ENCODE data around the gene CDKAL1.

The CDKAL1 gene

GRCh38 chr6:21131406-21131805, 597.1 kb downstream of the CDKAL1 start:
- no peak for DNase-seq (ENCODE audit: low read depth in 2 of 3, low spot score in 1 of 3)

- DNase-seq (ENCODE audit: low read depth in 2 of 3, low spot score in 1 of 3), result no peak
These were observed 598.2 kb downstream of the CDKAL1 start for GRCh38 chr6:21132446-21132845.

- DNase-seq (ENCODE audit: low read depth in 2 of 3, low spot score in 1 of 3), result no peak
These were observed 598.9 kb downstream of the CDKAL1 start for GRCh38 chr6:21132856-21133838.

- no peak for DNase-seq (ENCODE audit: low read depth in 2 of 3, low spot score in 1 of 3)
These were observed 599.6 kb downstream of the CDKAL1 start for GRCh38 chr6:21133901-21134300.

- DNase-seq (ENCODE audit: low read depth in 2 of 3, low spot score in 1 of 3), result no peak
These were observed 600.1 kb downstream of the CDKAL1 start for GRCh38 chr6:21134356-21134755.

GRCh38 chr6:21135484-21136013, 601.3 kb downstream of the CDKAL1 start:
- DNase-seq (ENCODE audit: low read depth in 2 of 3, low spot score in 1 of 3), result no peak

GRCh38 chr6:21137700-21138335, 603.6 kb downstream of the CDKAL1 start:
- DNase-seq (ENCODE audit: low read depth in 2 of 3, low spot score in 1 of 3), result no peak

- DNase-seq (ENCODE audit: low read depth in 2 of 3, low spot score in 1 of 3), result no peak
These were observed 604.2 kb downstream of the CDKAL1 start for GRCh38 chr6:21138336-21139069.

- no peak for DNase-seq (ENCODE audit: low read depth in 2 of 3, low spot score in 1 of 3)
These were observed 606.7 kb downstream of the CDKAL1 start for GRCh38 chr6:21140966-21141365.

- DNase-seq (ENCODE audit: low read depth in 2 of 3, low spot score in 1 of 3), result no peak
These were observed 607.5 kb downstream of the CDKAL1 start for GRCh38 chr6:21141616-21142303.

GRCh38 chr6:21142741-21143140, 608.5 kb downstream of the CDKAL1 start:
- DNase-seq (ENCODE audit: low read depth in 2 of 3, low spot score in 1 of 3), result no peak

- DNase-seq (ENCODE audit: low read depth in 2 of 3, low spot score in 1 of 3), result no peak
These were observed 609.4 kb downstream of the CDKAL1 start for GRCh38 chr6:21143645-21144044.

GRCh38 chr6:21144928-21145327, 610.7 kb downstream of the CDKAL1 start:
- DNase-seq (ENCODE audit: low read depth in 2 of 3, low spot score in 1 of 3), result no peak

GRCh38 chr6:21147995-21148394, 613.7 kb downstream of the CDKAL1 start:
- DNase-seq (ENCODE audit: low read depth in 2 of 3, low spot score in 1 of 3), result no peak

GRCh38 chr6:21149470-21149869, 615.2 kb downstream of the CDKAL1 start:
- no peak for DNase-seq (ENCODE audit: low read depth in 2 of 3, low spot score in 1 of 3)

GRCh38 chr6:21150667-21151066, 616.4 kb downstream of the CDKAL1 start:
- DNase-seq (ENCODE audit: low read depth in 2 of 3, low spot score in 1 of 3), result no peak

- DNase-seq (ENCODE audit: low read depth in 2 of 3, low spot score in 1 of 3), result no peak
These were observed 616.9 kb downstream of the CDKAL1 start for GRCh38 chr6:21151119-21151518.

GRCh38 chr6:21151530-21151929, 617.3 kb downstream of the CDKAL1 start:
- DNase-seq (ENCODE audit: low read depth in 2 of 3, low spot score in 1 of 3), result no peak

- no peak for DNase-seq (ENCODE audit: low read depth in 2 of 3, low spot score in 1 of 3)
These were observed 623.1 kb downstream of the CDKAL1 start for GRCh38 chr6:21157186-21157929.

- no peak for DNase-seq (ENCODE audit: low read depth in 2 of 3, low spot score in 1 of 3)
These were observed 623.9 kb downstream of the CDKAL1 start for GRCh38 chr6:21158149-21158548.
